22Rv1 (cell line): Measurements from ENCODE around the gene UGT3A1.
A peak's percentile ranks its signal among the peaks of the same experiment; 100 is the strongest.

Source experiments
- CTCF ChIP-seq: fragments of 450-650 bp; IDR thresholded peaks from 2 replicates; pipeline ENCODE4 v1.5.1; 2017; ENCODE audit warnings: mild to moderate bottlenecking
- ZFX ChIP-seq: fragments of 450-650 bp; IDR thresholded peaks from 2 replicates; pipeline ENCODE4 v1.6.1; 2017; ENCODE audit warnings: antibody characterized with exemption, borderline replicate concordance

DNA sequence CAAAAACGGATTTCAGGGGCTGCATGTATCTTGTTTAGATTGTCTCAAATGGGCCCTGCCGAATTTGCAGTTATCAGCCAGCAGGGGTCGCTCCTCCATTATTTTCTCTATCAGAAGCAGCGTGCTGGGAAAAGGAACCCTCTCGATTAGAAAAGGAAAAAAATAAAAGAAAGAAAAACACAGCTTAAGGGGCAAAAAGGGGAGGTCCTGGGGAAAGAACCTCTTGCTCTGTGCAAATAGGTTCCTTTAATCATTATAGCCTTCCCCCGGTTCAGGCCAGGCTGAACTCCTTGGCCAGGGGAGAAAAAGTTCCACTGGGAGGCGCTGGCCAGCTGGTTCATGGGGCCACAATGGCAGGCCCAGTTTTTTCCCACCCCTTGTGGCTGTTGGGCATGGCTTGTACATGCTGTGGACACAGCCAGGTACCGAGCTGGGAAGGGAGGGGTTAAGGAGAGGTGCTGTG is 27.8 kb downstream of the UGT3A1 start:
- peak; percentile 69 for TF ChIP-seq CTCF
- no peak for TF ChIP-seq ZFX
